ENCODE results near the gene SDC1.

SDC1 gene

GRCh38 chr2:20220806-20221554 lies 4.0 kb downstream of the SDC1 start:
- TF ChIP-seq CTCF (IDR thresholded peaks at IDR 0.05; ENCODE audit: low read depth, low read length): no peak
- no peak overlapping the region for H3K4me3 ChIP-seq (ENCODE audit: low read depth, low read length)

GRCh38 chr2:20219763-20220380 lies 5.1 kb downstream of the SDC1 start:
- no peak for TF ChIP-seq CTCF (IDR thresholded peaks at IDR 0.05; ENCODE audit: low read depth, low read length)
- no peak overlapping the region for H3K4me3 ChIP-seq (ENCODE audit: low read depth, low read length)

- no peak for TF ChIP-seq CTCF (IDR thresholded peaks at IDR 0.05; ENCODE audit: low read depth, low read length)
- H3K4me3 ChIP-seq (ENCODE audit: low read depth, low read length): no peak overlapping the region
Observed at GRCh38 chr2:20218331-20219320, 6.3 kb downstream of the SDC1 start.

GRCh38 chr2:20217041-20217970 lies 7.6 kb downstream of the SDC1 start:
- TF ChIP-seq CTCF (IDR thresholded peaks at IDR 0.05; ENCODE audit: low read depth, low read length): no peak
- no peak overlapping the region for H3K4me3 ChIP-seq (ENCODE audit: low read depth, low read length)

GRCh38 chr2:20216130-20217025 lies 8.6 kb downstream of the SDC1 start:
- no peak overlapping the region for H3K4me3 ChIP-seq (ENCODE audit: low read depth, low read length)
- no peak for TF ChIP-seq CTCF (IDR thresholded peaks at IDR 0.05; ENCODE audit: low read depth, low read length)

All from WI38 (cell line).